ENCODE measurements around the gene SLC23A2. TPM values are rescaled to one million over a fixed set of nuclear protein-coding genes. Genes with fewer than 3 reads are reported as not detected.
"Not testable (repeated sequence)": the region's sequence is repeated elsewhere in the genome, so short reads cannot be mapped to it uniquely, and the experiment has no call there.

SLC23A2 gene
- total RNA-seq, 1 experiment from 2014 or later = 22.3 TPM

DNA sequence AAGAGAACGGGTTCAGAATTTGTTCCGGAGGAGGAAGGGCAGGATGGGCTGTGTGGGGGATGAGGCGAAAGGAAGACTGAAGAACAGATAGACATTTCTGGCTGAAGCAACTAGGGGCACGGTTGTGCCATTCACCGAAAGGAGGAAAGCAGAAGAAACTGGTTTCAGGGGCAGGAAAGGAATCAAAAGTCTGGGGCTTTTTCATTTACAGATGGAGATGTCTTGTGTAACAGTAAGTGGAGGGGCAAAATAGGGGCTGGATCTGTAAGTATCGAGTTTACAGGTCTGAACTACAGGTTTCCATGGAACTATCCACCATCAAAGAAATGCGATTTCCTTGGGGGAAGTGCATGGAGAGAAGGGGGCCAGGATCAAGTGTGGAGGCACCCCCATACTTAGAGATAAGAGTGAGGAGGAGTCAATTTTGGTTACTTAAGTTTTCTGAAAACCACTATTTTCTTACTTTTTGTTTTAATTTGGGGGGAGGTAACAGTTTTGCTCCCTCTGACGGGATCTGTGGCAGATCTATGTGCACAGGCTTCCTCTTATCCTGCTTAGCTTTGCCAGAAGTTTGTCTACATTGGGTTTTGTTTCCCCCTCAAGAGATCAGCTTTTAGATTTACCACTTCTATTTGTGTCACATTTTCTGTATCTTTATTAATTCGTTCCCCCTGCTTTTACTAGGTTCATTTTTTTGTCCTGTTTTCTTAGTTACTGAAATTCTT, 120.1 kb downstream of the SLC23A2 start:
- CTCF ChIA-PET = no interaction called here
- POLR2A ChIA-PET (ENCODE audit: unreplicated experiment) = no interaction called here
- no peaks in the 10 kb centered on the region for H3K27me3 ChIP-seq (ENCODE audit: insufficient read depth, low read depth)
- DNase-seq = no peak
- H3K27ac ChIP-seq = no peak overlapping the region
- H3F3A ChIP-seq (ENCODE audit: insufficient read depth, low read depth) = no peaks in the 10 kb centered on the region
- H4K20me1 ChIP-seq (ENCODE audit: insufficient read depth) = no peaks in the 10 kb centered on the region
- no peaks in the 10 kb centered on the region for H3K9me3 ChIP-seq (ENCODE audit: insufficient read depth, low read depth)
- H3K4me2 ChIP-seq = no peak overlapping the region
- no peak for TF ChIP-seq EZH2 (IDR thresholded peaks at IDR 0.05; ENCODE audit: low read depth)
- TF ChIP-seq, protein P1, sequence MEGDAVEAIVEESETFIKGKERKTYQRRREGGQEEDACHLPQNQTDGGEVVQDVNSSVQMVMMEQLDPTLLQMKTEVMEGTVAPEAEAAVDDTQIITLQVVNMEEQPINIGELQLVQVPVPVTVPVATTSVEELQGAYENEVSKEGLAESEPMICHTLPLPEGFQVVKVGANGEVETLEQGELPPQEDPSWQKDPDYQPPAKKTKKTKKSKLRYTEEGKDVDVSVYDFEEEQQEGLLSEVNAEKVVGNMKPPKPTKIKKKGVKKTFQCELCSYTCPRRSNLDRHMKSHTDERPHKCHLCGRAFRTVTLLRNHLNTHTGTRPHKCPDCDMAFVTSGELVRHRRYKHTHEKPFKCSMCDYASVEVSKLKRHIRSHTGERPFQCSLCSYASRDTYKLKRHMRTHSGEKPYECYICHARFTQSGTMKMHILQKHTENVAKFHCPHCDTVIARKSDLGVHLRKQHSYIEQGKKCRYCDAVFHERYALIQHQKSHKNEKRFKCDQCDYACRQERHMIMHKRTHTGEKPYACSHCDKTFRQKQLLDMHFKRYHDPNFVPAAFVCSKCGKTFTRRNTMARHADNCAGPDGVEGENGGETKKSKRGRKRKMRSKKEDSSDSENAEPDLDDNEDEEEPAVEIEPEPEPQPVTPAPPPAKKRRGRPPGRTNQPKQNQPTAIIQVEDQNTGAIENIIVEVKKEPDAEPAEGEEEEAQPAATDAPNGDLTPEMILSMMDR (conservative IDR thresholded peaks at IDR 0.05) = no peak
- H3K4me1 ChIP-seq (replicated peaks; ENCODE audit: insufficient read depth) = no peaks in the 10 kb centered on the region
- H3K36me3 ChIP-seq (ENCODE audit: low read depth) = no peaks in the 10 kb centered on the region
- no peaks in the 10 kb centered on the region for H3K9me2 ChIP-seq (ENCODE audit: insufficient read depth)
- no peaks in the 10 kb centered on the region for H3K79me2 ChIP-seq (ENCODE audit: low read depth)
- no peak overlapping the region for H2AFZ ChIP-seq
- no TSS peak for BruUV-seq (replicated peaks)
- no peak overlapping the region for H3K4me3 ChIP-seq
- intact Hi-C loops (cut with micrococcal nuclease; ENCODE audit: unreplicated experiment) = no loop called here

DNA sequence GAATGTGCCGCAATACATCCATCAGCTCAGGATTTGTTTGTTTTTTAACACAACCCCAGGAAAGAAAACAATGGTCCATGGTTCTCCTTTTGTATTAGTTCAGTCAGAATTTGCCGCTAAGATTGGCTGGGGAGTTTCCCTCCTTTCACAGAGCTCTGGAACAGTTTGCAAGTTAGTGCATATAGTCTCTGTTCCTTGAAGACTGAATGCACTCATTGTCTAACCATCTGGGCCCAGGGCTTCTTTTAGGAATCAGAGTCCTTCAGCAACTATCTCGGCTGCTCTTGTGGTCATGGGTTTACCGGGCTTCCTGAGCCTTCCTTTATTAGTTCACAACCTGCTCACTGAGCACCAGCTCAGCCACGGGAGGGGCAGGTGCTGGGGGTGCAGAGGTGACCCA, 121.3 kb downstream of the SLC23A2 start:
- Histone ChIP-seq H3K9me2 (ENCODE audit: insufficient read depth) (no peaks in the 10 kb centered on the region), H3K27me3 (ENCODE audit: insufficient read depth, low read depth) (no peaks in the 10 kb centered on the region), H3K4me1 (replicated peaks; ENCODE audit: insufficient read depth) (no peaks in the 10 kb centered on the region), H3K4me2 (no peak overlapping the region), H2AFZ (no peak overlapping the region), H3K4me3 (no peak overlapping the region), H3K36me3 (ENCODE audit: low read depth) (no peaks in the 10 kb centered on the region), H4K20me1 (ENCODE audit: insufficient read depth) (no peaks in the 10 kb centered on the region), H3F3A (ENCODE audit: insufficient read depth, low read depth) (no peaks in the 10 kb centered on the region), H3K27ac (no peak overlapping the region), H3K9me3 (ENCODE audit: insufficient read depth, low read depth) (no peaks in the 10 kb centered on the region), H3K79me2 (ENCODE audit: low read depth) (no peaks in the 10 kb centered on the region)
- CTCF ChIA-PET = no interaction called here
- intact Hi-C loops (cut with micrococcal nuclease; ENCODE audit: unreplicated experiment) = no loop called here
- POLR2A ChIA-PET (ENCODE audit: unreplicated experiment) = no interaction called here
- DNase-seq = no peak
- no TSS peak for BruUV-seq (replicated peaks)
- TF ChIP-seq, protein P1 (conservative IDR thresholded peaks at IDR 0.05) = no peak
- TF ChIP-seq EZH2 (IDR thresholded peaks at IDR 0.05; ENCODE audit: low read depth) = no peak

DNA sequence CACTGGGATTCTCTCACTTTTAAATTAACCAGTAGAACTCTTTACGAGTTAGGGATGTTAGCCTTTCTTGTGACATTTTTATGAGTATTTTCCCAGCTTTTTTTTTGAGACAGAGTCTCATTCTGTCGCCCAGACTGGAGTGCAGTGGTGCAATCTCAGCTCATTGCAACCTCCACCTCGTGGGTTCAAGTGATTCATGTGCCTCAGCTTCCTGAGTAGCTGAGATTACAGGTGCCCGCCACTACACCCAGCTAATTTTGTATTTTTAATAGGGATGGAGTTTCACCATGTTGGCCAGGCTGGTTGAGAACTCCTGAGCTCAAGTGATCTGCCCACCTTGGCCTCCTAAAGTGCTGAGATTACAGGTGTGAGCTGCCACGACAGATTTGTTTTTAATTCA, 123.2 kb downstream of the SLC23A2 start:
- H3K36me3 ChIP-seq (ENCODE audit: low read depth); H3K27me3 ChIP-seq (ENCODE audit: insufficient read depth, low read depth); DNase-seq; H3K79me2 ChIP-seq (ENCODE audit: low read depth); CTCF ChIA-PET; BruUV-seq (replicated peaks); H3K9me2 ChIP-seq (ENCODE audit: insufficient read depth); H3K27ac ChIP-seq; H3K9me3 ChIP-seq (ENCODE audit: insufficient read depth, low read depth); H2AFZ ChIP-seq; H4K20me1 ChIP-seq (ENCODE audit: insufficient read depth); H3K4me1 ChIP-seq (replicated peaks; ENCODE audit: insufficient read depth); H3K4me3 ChIP-seq; H3K4me2 ChIP-seq; intact Hi-C loops (cut with micrococcal nuclease; ENCODE audit: unreplicated experiment); H3F3A ChIP-seq (ENCODE audit: insufficient read depth, low read depth); POLR2A ChIA-PET (ENCODE audit: unreplicated experiment): not testable (repeated sequence)

DNA sequence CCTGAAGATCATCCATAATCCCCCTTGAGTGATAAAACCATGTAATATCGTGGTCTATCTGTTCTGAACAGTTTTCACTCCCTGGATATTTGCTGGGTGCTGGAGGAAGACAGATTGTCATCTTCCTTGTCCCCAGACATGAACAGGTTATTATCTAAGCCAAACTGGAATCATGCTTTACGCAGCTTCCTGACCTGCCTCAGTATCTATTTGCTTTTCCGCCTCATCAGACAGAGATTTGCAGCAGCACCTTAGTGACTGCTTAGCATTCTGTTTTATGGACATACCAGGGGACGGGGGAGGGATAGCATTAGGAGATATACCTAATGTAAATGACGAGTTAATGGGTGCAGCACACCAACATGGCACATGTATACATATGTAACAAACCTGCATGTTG, 124.6 kb downstream of the SLC23A2 start:
- Histone ChIP-seq H3F3A (ENCODE audit: insufficient read depth, low read depth) (no peaks in the 10 kb centered on the region), H3K9me2 (ENCODE audit: insufficient read depth) (no peaks in the 10 kb centered on the region), H3K4me2 (no peak overlapping the region), H3K9me3 (ENCODE audit: insufficient read depth, low read depth) (no peaks in the 10 kb centered on the region), H3K27me3 (ENCODE audit: insufficient read depth, low read depth) (no peaks in the 10 kb centered on the region), H2AFZ (no peak overlapping the region), H3K4me3 (no peak overlapping the region), H3K79me2 (ENCODE audit: low read depth) (no peaks in the 10 kb centered on the region), H3K4me1 (replicated peaks; ENCODE audit: insufficient read depth) (no peaks in the 10 kb centered on the region), H3K27ac (no peak overlapping the region), H4K20me1 (ENCODE audit: insufficient read depth) (no peaks in the 10 kb centered on the region), H3K36me3 (ENCODE audit: low read depth) (no peaks in the 10 kb centered on the region)
- DNase-seq = no peak
- BruUV-seq (replicated peaks) = no TSS peak
- TF ChIP-seq EZH2 (IDR thresholded peaks at IDR 0.05; ENCODE audit: low read depth) = no peak
- TF ChIP-seq, protein P1 (conservative IDR thresholded peaks at IDR 0.05) = no peak
- POLR2A ChIA-PET (ENCODE audit: unreplicated experiment) = no interaction called here
- intact Hi-C loops (cut with micrococcal nuclease; ENCODE audit: unreplicated experiment) = no loop called here
- CTCF ChIA-PET = no interaction called here

All from PC-9 (cell line).